ENCODE measurements around the gene SEMA3F.

DNA sequence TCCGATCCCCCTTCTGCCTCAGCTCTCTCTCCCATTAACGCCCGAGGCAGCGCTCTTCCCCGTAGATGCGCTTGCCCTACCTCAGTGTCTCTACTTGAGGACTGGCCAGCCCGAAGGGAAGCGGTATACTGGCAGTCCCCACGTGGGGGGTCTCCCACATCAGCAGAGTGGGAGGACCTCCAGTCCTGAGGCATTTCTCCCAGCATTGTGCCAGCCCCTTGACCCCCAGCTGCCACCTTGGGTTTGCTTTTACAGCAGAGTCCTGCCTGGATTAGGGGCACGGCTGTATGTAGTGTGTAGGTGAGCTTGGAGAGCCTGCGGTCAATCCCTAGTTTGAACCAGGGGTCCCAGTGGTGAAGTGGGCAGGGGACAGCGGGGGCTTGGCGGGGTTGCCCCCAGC is 767 bp downstream of the SEMA3F start:
- TF ChIP-seq, protein P1, sequence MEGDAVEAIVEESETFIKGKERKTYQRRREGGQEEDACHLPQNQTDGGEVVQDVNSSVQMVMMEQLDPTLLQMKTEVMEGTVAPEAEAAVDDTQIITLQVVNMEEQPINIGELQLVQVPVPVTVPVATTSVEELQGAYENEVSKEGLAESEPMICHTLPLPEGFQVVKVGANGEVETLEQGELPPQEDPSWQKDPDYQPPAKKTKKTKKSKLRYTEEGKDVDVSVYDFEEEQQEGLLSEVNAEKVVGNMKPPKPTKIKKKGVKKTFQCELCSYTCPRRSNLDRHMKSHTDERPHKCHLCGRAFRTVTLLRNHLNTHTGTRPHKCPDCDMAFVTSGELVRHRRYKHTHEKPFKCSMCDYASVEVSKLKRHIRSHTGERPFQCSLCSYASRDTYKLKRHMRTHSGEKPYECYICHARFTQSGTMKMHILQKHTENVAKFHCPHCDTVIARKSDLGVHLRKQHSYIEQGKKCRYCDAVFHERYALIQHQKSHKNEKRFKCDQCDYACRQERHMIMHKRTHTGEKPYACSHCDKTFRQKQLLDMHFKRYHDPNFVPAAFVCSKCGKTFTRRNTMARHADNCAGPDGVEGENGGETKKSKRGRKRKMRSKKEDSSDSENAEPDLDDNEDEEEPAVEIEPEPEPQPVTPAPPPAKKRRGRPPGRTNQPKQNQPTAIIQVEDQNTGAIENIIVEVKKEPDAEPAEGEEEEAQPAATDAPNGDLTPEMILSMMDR (conservative IDR thresholded peaks at IDR 0.05; ENCODE audit: low read depth in 2 of 2): no peak
- TF ChIP-seq, protein P2, sequence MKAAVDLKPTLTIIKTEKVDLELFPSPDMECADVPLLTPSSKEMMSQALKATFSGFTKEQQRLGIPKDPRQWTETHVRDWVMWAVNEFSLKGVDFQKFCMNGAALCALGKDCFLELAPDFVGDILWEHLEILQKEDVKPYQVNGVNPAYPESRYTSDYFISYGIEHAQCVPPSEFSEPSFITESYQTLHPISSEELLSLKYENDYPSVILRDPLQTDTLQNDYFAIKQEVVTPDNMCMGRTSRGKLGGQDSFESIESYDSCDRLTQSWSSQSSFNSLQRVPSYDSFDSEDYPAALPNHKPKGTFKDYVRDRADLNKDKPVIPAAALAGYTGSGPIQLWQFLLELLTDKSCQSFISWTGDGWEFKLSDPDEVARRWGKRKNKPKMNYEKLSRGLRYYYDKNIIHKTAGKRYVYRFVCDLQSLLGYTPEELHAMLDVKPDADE (IDR thresholded peaks at IDR 0.05): no peak

All from GM23338 (cell line).